Eye (tissue), 1 donor: ENCODE results near the gene GRID1.

Experiments used
- DNase-seq: peaks from one replicate; pipeline ENCODE4 v3.0.0-alpha.2; 2015

Gene GRID1

GRCh38 chr10:86205306-86206239 is 161.0 kb downstream of the GRID1 start:
- DNase-seq = peak; percentile 61

DNA sequence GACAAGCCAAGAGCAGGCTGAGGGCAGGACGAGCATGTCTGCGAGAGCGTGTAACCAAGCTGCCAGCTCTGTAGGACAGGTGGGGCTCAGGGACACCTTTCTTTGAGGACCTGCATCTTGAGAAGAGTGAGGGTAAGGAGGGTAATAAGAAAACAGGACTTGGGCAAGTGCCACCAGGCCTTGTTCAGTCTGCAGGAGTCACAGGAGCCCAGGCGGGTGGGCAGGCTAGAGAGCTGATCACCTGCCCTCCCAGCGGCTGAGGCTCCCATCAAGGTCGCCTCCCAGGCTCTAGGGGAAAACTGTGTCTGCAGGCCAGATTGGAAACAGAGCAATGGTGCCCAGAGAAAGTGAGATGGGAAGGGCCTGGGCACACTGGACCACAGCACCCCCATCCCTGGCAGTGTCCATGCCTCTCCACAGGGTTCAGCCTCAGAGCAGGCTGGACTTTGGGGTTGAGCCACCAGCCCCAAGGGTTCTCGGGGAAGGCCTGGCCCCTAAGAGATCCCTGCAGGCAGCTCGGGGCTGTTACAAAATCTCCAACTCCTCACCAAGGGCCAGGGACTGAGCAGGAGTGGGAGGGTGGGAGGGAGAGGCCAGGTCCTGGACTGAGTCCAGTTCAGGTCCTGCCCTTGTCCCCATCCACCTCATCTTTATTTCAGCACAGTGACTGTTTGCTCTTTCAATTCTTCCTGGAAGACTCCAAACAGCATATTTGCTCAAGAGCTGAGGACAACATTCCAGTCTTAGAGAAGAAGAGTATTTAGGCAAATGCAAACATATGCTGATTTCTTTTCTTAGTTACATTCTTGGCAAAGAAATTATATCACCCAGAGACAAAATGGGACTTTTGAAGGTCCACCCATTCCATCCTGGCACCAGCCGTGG is 161.9 kb downstream of the GRID1 start:
- no peak for DNase-seq

- DNase-seq = peak; percentile 73
These were observed 163.3 kb downstream of the GRID1 start for GRCh38 chr10:86203162-86203905.

DNA sequence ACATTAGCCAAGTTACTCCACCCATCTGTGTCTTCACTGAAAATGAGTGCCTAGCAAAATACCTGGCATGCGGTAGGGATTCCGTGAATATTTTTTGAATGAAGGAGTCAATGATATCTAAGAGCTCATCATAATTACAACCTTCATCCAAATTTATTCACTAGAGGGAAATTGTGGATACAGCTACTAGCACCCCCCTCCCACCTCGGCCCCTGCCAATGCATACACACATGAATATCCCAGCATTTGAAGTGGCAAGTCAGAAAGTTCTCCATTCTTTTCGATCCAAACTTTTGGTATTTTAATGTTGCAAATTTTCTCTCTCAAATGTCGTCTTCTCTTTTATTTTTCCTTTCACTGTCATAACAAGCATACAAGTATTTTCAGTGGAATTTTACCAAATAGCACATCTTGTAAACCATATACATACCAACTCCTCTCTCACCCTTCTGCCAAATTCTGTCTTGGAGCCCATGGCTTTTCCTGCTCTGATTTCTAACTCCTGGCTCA is 164.3 kb downstream of the GRID1 start:
- no peak for DNase-seq

DNA sequence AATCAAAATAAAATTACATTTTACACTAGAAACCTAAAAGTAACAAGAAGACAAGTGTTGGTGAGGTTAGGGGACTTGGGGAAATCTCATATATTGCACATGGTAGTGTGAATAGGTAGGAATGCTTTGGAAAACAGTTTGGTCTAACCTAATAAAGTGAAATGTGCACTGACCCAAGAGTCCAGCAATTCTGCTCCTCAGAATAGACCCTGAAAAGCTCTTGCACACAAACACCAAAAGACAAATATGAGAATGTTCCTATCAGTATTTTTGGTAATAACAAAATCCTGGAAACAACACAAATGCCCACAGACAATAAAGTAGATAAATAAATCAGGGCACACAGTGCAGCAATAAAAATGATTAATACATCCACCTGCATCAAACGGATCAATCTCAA is 165.7 kb downstream of the GRID1 start:
- no peak for DNase-seq

DNA sequence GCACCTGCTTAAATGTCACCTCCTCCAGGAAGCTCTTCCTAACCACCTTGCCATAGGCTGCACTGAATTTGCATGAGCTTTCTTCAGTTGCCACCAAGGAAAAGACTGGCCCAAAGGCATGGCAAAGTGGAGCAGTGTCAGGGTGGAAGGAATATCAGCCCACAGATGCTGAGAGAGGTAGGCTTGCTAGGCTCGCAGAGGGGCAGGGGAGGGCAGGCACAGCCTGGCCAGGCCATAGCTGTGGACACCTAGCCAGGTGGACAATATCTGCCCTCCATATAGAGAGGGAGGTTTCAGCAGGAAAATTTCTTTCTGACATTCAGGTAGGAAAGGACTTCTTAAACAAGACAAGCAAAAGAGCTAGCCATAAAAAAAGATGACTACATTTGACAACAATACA is 166.3 kb downstream of the GRID1 start:
- no peak for DNase-seq

GRCh38 chr10:86199041-86199440 is 167.6 kb downstream of the GRID1 start:
- DNase-seq = no peak

DNA sequence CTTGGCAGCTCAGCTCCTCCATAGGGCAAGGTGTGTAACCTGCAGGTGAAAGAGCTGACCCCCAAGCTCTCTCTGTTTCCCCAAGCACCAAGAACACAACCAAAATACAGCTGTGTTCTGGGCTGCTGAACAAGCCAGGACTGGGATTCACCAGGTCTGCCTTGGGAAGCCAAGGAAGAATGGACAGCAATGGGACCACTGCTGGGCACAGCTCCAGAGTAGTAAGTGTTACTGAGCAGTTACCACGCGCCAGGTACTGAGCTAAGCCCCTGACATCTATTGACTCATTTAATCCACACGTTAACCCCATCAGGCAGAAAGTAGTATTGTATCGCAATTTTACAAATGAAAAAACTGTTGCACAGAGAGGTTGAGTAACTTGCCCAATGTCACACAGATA is 168.3 kb downstream of the GRID1 start:
- no peak for DNase-seq

GRCh38 chr10:86197166-86197790 is 169.3 kb downstream of the GRID1 start:
- no peak for DNase-seq

GRCh38 chr10:86195521-86196157 is 171.0 kb downstream of the GRID1 start:
- DNase-seq = peak; percentile 29

DNA sequence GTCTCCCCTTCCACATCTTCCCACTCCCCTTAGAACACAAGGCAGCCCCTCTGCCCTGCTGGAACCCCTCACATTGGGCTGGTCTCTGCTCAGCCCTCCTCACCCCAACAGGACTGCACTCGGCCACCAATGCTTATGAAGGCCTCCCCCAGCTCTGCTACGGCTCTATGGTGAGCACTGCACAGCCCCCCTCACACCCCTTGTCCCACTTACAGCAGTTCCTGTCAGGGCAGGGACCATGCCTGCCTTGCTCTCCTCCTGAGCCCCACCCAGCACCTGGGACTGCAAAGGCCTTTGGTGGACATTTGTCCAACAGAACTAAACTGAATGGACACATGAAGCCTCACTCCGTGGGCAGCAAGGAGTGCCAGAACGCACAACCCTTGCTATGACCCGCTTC is 171.9 kb downstream of the GRID1 start:
- DNase-seq = no peak

- no peak for DNase-seq
These were observed 172.8 kb downstream of the GRID1 start for GRCh38 chr10:86193841-86194240.

DNA sequence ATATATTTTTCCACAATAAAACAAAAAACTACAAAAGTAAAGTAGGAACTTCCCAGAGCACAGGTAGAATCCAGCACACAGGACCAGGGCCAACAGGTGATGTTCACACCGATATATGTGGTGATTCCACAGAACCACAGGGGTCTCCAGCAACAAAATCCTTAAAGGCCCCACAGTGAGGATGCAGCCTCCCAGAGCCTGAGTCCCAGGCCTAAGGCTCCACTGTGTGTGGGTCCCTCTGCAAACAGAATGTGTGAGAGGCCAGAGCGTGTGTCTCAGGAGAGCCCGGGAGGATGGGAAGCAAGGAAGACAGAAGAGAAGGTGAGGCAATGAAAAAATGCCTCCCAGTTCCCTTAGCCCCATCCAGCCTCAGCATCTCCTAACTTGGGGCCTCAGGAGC is 173.9 kb downstream of the GRID1 start:
- DNase-seq = no peak

DNA sequence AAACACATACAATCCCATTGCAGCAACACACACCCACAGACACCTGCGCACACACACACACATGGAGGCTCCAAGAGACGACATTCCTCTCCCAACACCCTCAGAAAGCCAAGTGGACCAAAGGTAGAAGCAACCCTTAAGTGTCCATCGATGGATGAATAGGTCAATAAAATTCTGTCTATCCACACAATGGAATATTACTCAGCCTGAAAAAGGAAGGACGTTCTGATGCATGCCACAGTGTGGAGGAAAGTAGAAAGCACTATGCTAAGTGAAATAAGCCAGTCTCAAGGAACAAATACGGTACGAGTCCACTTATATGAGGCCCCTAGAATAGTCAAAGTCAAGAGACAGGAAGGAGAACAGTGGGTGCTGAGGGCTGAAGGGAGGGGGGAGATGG is 174.4 kb downstream of the GRID1 start:
- no peak for DNase-seq

DNA sequence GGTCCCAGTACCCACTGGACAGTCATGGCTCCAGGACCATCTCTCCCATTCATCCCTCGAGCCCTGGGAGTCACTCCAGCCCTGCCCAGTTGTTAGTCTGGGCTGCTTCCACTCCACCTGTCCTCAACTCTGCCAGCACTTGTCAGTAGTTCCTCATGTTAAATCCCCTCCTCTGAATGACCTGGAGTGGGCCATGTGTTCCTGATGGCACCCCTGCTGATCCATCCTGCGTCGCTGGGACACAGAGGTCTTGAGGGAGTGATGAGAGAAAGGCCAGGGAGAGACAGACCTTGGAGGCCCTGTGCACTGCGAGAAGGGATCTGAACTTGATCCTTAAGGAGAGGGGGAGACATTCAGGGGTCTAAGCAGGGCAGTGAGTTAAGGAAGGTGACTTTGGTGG is 174.9 kb downstream of the GRID1 start:
- DNase-seq = no peak

- DNase-seq = no peak
These were observed 175.4 kb downstream of the GRID1 start for GRCh38 chr10:86191166-86191565.

DNA sequence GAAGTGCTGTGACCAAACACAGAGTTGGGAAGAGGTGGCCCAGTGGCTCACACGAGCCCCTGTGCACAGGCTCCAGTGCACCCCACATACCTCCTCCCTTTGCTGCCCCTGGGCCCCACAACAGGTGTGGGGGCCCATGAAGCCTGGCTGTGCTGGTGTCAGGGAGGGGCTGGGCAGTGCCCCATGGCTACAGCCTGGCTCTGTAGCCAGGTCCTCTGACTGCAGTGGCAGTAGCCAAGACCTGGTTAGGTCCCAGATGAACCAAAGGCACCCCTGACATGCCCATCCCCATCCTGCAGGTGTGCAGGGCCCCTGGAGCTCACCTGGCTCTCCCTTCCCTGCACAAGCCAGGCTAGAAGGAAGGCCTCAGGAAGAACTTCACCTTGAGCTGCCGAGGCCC is 176.3 kb downstream of the GRID1 start:
- DNase-seq = no peak

- DNase-seq = no peak
These were observed 176.7 kb downstream of the GRID1 start for GRCh38 chr10:86189891-86190290.

GRCh38 chr10:86188796-86189558 is 177.6 kb downstream of the GRID1 start:
- no peak for DNase-seq

DNA sequence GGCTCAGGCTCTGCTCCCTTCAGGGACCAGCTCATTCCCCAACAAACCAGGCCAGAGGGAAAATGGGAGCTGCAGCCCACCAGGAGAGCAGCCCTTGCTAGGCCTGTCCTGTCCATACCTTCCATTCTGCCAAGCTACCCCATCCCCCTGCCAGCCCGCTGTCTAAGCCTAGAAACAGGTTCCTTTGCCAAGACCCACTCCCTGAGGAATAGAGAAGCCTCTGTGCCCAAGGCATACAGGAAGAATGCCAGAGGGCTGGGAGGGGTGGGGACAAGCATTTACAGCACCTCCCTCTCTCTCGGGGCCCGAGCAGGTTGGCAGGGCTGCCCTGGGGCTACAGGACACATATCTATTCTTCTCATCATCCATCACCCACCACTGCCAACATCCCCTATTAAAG is 178.3 kb downstream of the GRID1 start:
- DNase-seq = no peak
